Measurements from ENCODE around the gene ATXN1.

Gene ATXN1

DNA sequence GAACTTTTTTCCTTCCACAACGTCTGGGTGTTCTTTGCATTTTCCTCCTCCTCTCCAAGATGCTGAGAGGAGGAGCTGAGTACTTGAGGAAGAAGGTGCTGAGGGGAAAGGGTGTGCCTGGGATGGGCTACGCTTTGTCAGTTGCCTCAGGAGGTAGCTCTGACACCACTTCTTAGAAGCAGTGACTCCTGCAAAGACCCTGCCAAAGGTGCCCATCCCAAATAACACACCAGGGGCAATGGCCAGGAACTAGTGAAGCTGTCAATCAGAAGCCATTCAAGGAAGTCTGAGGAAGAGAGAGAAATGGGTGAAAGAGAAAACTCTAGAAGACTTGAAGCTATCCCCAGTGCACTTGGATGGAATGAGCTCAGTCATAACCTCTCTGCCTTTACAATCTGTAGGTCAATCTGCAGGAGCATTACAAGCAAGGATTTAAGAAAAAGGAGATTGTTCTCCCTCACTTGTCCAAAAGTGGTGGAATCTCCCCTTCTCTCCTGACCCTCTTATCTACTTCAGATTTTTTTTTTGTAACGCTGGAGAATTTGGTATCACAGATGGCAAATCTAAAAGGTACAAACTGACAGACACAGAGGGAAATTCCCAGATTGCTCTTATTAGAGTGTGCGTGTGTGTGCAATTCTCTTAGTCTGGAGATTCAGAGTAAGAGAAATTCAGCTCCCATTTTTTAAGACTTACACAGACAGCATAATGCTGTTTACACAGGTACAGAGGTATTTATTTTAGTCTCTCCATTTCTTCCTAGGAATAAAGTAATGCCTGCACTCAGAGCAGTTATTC lies 280.3 kb downstream of the ATXN1 start:
- H3K27me3 ChIP-seq (ENCODE audit: control insufficient read depth, low read length), result no peaks in the 10 kb centered on the region
- peaks cover 20% of the 10 kb centered on the region for H3K36me3 ChIP-seq (ENCODE audit: control insufficient read depth, low read length)
- no peak overlapping the region for H3K27ac ChIP-seq (ENCODE audit: low read depth, low read length)
- H4K20me1 ChIP-seq (ENCODE audit: control insufficient read depth, insufficient read depth, low read depth, low read length), result no peaks in the 10 kb centered on the region
- H3F3A ChIP-seq (ENCODE audit: control insufficient read depth, insufficient read depth), result peaks cover 7% of the 10 kb centered on the region; the same call in 1 of the 2 replicates
- H3K9me2 ChIP-seq (replicated peaks; ENCODE audit: control insufficient read depth, low read length), result no peaks in the 10 kb centered on the region
- H3K4me2 ChIP-seq (ENCODE audit: low read length), result peak overlapping the region; percentile 57
- H3K9me3 ChIP-seq (ENCODE audit: control insufficient read depth, insufficient read depth, low read length), result 0 out of 2 replicates have a peak, but pooled peaks cover 3% of the 10 kb centered on the region
- TF ChIP-seq CTCF (IDR thresholded peaks at IDR 0.05; ENCODE audit: low read depth, low read length, poor library complexity, severe bottlenecking) (no peak), EZH2phosphoT487 (IDR thresholded peaks at IDR 0.05; ENCODE audit: borderline replicate concordance, low read length) (no peak)
- no peaks in the 10 kb centered on the region for H3K79me2 ChIP-seq (ENCODE audit: control insufficient read depth, low read length)
- H3K4me1 ChIP-seq (ENCODE audit: control insufficient read depth, low read length), result peaks cover 65% of the 10 kb centered on the region
- no peak overlapping the region for H3K4me3 ChIP-seq (ENCODE audit: low read length)

DNA sequence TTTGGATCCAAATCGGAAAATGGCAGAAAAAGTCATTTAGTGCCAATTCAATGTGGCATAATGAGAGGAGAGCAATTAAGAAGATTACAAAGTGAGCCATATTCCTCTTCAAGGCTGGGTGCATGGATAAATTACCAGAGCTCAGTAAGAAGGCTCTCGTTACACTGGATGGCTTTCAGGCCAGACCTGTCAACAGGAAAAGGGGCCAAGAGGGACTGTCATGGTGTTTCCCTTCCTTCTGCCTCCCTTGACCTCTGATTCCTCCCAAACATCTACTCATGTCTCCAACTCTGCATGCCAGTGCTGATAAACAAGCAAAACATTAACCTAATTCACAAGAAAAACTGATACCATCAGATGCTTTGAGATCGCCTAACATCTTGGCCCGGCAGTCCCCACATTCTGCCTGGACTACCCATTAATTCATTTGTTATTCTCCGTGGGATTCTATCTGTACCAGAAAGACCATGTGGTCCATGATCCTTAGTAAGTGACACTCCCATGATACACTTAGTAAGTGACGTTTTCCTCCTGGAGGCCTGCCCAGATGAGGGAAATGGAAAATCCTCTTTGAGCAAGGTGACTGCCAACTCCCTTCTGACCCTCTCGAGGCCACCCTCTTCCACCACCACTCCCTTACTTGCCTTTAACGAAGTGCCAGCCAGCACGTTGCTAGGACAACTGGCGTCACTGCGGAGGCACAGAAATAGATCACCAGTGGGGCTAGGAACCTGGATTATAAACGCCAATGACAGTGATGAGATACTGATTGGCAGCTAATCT lies 283.7 kb downstream of the ATXN1 start:
- no peaks in the 10 kb centered on the region for H3K27me3 ChIP-seq (ENCODE audit: control insufficient read depth, low read length)
- no peaks in the 10 kb centered on the region for H4K20me1 ChIP-seq (ENCODE audit: control insufficient read depth, insufficient read depth, low read depth, low read length)
- peak overlapping the region; percentile 40; the same call in 1 of the 2 replicates for H3K4me3 ChIP-seq (ENCODE audit: low read length)
- TF ChIP-seq EZH2phosphoT487 (IDR thresholded peaks at IDR 0.05; ENCODE audit: borderline replicate concordance, low read length) (no peak), CTCF (IDR thresholded peaks at IDR 0.05; ENCODE audit: low read depth, low read length, poor library complexity, severe bottlenecking) (no peak)
- H3F3A ChIP-seq (ENCODE audit: control insufficient read depth, insufficient read depth), result peaks cover 12% of the 10 kb centered on the region
- peak overlapping the region; percentile 64 for H3K4me2 ChIP-seq (ENCODE audit: low read length)
- peaks cover 80% of the 10 kb centered on the region for H3K4me1 ChIP-seq (ENCODE audit: control insufficient read depth, low read length)
- peaks cover 7% of the 10 kb centered on the region; the same call in 1 of the 2 replicates for H3K9me3 ChIP-seq (ENCODE audit: control insufficient read depth, insufficient read depth, low read length)
- peaks cover 20% of the 10 kb centered on the region for H3K36me3 ChIP-seq (ENCODE audit: control insufficient read depth, low read length)
- H3K27ac ChIP-seq (ENCODE audit: low read depth, low read length), result peak overlapping the region; percentile 45; the same call in 1 of the 2 replicates
- peaks cover 11% of the 10 kb centered on the region for H3K79me2 ChIP-seq (ENCODE audit: control insufficient read depth, low read length)
- H3K9me2 ChIP-seq (replicated peaks; ENCODE audit: control insufficient read depth, low read length), result no peaks in the 10 kb centered on the region

DNA sequence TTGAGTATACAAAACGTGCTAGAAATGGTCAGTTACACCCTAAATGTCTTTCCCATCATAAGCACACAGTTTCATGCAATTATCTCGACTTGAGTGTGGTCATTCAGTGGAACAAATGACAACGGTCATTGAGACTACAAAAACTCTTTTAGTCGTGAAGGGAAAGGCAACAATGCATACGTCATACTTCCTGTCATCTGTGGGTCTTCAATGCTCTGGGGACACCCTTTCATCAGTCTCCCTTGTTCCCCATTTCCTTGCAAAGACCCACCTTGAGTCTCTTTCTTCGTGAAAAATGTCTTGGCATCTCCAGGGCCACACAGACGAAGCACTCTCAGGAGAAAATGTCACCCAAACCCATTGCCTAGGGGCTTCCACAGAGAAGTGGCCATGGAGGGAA lies 284.4 kb downstream of the ATXN1 start:
- Histone ChIP-seq H4K20me1 (ENCODE audit: control insufficient read depth, insufficient read depth, low read depth, low read length) (no peaks in the 10 kb centered on the region), H3K4me1 (ENCODE audit: control insufficient read depth, low read length) (peaks cover 80% of the 10 kb centered on the region), H3K9me2 (replicated peaks; ENCODE audit: control insufficient read depth, low read length) (no peaks in the 10 kb centered on the region), H3K4me3 (ENCODE audit: low read length) (peak overlapping the region; percentile 40), H3K4me2 (ENCODE audit: low read length) (peak overlapping the region; percentile 64), H3K79me2 (ENCODE audit: control insufficient read depth, low read length) (peaks cover 11% of the 10 kb centered on the region), H3K27me3 (ENCODE audit: control insufficient read depth, low read length) (no peaks in the 10 kb centered on the region), H3F3A (ENCODE audit: control insufficient read depth, insufficient read depth) (peaks cover 16% of the 10 kb centered on the region), H3K27ac (ENCODE audit: low read depth, low read length) (peak overlapping the region; percentile 45), H3K36me3 (ENCODE audit: control insufficient read depth, low read length) (peaks cover 16% of the 10 kb centered on the region), H3K9me3 (ENCODE audit: control insufficient read depth, insufficient read depth, low read length) (peaks cover 6% of the 10 kb centered on the region; the same call in 1 of the 2 replicates)
- TF ChIP-seq CTCF (IDR thresholded peaks at IDR 0.05; ENCODE audit: low read depth, low read length, poor library complexity, severe bottlenecking), result no peak
- no peak for TF ChIP-seq EZH2phosphoT487 (IDR thresholded peaks at IDR 0.05; ENCODE audit: borderline replicate concordance, low read length)
